Eye (tissue), 1 donor: Measurements from ENCODE around the gene NCKAP5.

Source experiments
- DNase-seq: peaks from one replicate; pipeline ENCODE4 v3.0.0-alpha.2; 2015

The NCKAP5 gene

GRCh38 chr2:133377021-133377481 is 191.2 kb downstream of the NCKAP5 start:
- no peak for DNase-seq

- no peak for DNase-seq
Observed at GRCh38 chr2:133374781-133375180, 193.5 kb downstream of the NCKAP5 start.

- no peak for DNase-seq
Observed at GRCh38 chr2:133371286-133371685, 197.0 kb downstream of the NCKAP5 start.

GRCh38 chr2:133369901-133370658 is 198.2 kb downstream of the NCKAP5 start:
- DNase-seq: no peak

- no peak for DNase-seq
Observed at GRCh38 chr2:133365117-133365516, 203.1 kb downstream of the NCKAP5 start.

- DNase-seq: no peak
Observed at GRCh38 chr2:133364636-133365035, 203.6 kb downstream of the NCKAP5 start.

GRCh38 chr2:133363884-133364283 is 204.4 kb downstream of the NCKAP5 start:
- no peak for DNase-seq

- DNase-seq: peak; percentile 53
Observed at GRCh38 chr2:133362061-133362476, 206.2 kb downstream of the NCKAP5 start.

GRCh38 chr2:133360882-133361281 is 207.4 kb downstream of the NCKAP5 start:
- no peak for DNase-seq

GRCh38 chr2:133360190-133360589 is 208.1 kb downstream of the NCKAP5 start:
- DNase-seq: no peak

- DNase-seq: no peak
Observed at GRCh38 chr2:133352719-133353118, 215.5 kb downstream of the NCKAP5 start.

- no peak for DNase-seq
Observed at GRCh38 chr2:133346654-133347053, 221.6 kb downstream of the NCKAP5 start.

- DNase-seq: no peak
Observed at GRCh38 chr2:133345638-133346037, 222.6 kb downstream of the NCKAP5 start.

- no peak for DNase-seq
Observed at GRCh38 chr2:133344849-133345248, 223.4 kb downstream of the NCKAP5 start.

GRCh38 chr2:133343018-133343352 is 225.3 kb downstream of the NCKAP5 start:
- DNase-seq: no peak

GRCh38 chr2:133342286-133343017 is 225.8 kb downstream of the NCKAP5 start:
- peak; percentile 33 for DNase-seq

GRCh38 chr2:133341575-133341974 is 226.7 kb downstream of the NCKAP5 start:
- DNase-seq: no peak

GRCh38 chr2:133338224-133338623 is 230.0 kb downstream of the NCKAP5 start:
- DNase-seq: no peak

- DNase-seq: no peak
Observed at GRCh38 chr2:133334923-133335322, 233.3 kb downstream of the NCKAP5 start.

GRCh38 chr2:133333181-133333580 is 235.1 kb downstream of the NCKAP5 start:
- DNase-seq: no peak

GRCh38 chr2:133331436-133331835 is 236.8 kb downstream of the NCKAP5 start:
- no peak for DNase-seq

- peak; percentile 18 for DNase-seq
Observed at GRCh38 chr2:133326652-133327397, 241.4 kb downstream of the NCKAP5 start.

GRCh38 chr2:133324150-133324561 is 244.1 kb downstream of the NCKAP5 start:
- DNase-seq: no peak

GRCh38 chr2:133322909-133323308 is 245.4 kb downstream of the NCKAP5 start:
- no peak for DNase-seq
